ENCODE results near the gene EP400. TPM values are rescaled to one million over a fixed set of nuclear protein-coding genes. Genes with fewer than 3 reads are reported as not detected.
A peak's percentile ranks its signal among the peaks of the same experiment; 100 is the strongest.

EP400 gene
- total and polyA plus RNA-seq, 2 of the 8 experiments (the other 6 are each of a cell fraction or from before 2014, with no cell fraction given), result 13.1 to 69.7 TPM

DNA sequence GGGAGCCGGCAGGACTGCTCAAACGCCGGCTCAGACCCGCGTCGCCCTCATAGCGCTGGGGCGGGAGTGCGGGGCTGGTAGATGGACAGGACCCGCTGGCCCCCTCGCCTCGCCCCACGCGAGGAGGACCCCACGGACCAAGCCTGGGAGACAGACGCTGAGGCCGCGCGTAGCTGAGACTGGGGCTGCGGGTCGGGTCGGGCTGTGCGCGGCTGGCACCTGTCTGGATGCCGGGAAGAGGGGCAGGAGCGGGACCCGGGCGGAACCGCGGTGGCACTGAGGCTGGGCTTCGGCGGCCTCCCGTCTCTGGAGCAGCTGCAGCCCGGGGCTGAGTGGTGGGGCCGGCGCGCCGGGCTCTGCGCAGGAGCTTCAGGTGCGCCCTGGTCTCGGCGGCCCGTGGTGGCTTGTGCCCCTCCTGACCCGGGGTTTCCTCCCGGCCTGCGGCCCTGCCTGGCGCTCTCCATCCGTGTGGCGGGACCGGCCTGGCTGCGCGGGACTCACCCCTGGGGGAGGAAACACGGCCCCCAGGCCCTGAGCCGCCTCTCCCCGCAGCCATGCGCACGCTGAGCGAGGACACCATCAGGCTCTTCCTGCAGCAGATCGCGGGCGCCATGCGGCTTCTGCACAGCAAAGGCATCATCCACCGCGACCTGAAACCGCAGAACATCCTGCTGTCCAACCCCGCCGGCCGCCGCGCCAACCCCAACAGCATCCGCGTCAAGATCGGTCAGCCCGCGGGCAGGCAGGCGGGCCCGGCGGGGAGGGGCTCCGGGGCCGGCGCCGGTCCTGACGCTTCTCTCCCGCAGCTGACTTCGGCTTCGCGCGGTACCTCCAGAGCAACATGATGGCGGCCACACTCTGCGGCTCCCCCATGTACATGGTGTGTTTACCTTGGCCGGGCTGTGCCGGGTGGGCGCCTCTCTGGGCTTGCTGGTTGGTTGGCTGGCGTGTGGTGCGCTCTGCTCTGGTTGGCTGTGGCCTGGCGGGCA is 41.4 kb upstream of the EP400 start:
- Histone ChIP-seq H3K9me3 (ENCODE audit: insufficient read depth in 2 of 2, low read depth in 1 of 2, low read length in 1 of 2) (no peaks in the 10 kb centered on the region), H3K4me1 (replicated peaks in 1 of 4; ENCODE audit: control insufficient read depth in 3 of 4, insufficient read depth in 4 of 4, low read length in 3 of 4) (no peaks in the 10 kb centered on the region), H2BK5ac (ENCODE audit: low read depth, low read length) (no peak overlapping the region), H2AK5ac (ENCODE audit: low read depth, low read length) (no peak overlapping the region), H3K27ac (ENCODE audit: low read depth, low read length) (no peak overlapping the region), H2AFZ (ENCODE audit: low read length) (no peak overlapping the region), H3K18ac (ENCODE audit: extremely low read depth, low read length) (no peak overlapping the region), H4K8ac (ENCODE audit: extremely low read depth, insufficient read depth, low read length) (peak overlapping the region; percentile 79; the same call in 1 of the 2 replicates), H3K4me3 (ENCODE audit: extremely low read depth in 1 of 4, insufficient read depth in 2 of 4, low read depth in 3 of 4, low read length in 4 of 4) (no peak overlapping the region), H3K23ac (ENCODE audit: insufficient read length) (no peak overlapping the region), H2BK20ac (ENCODE audit: low read length) (no peak overlapping the region), H4K20me1 (replicated peaks in 1 of 2; ENCODE audit: control insufficient read depth in 1 of 2, insufficient read depth in 2 of 2, low read length in 2 of 2) (peaks cover 8 to 12% of the 10 kb centered on the region in 2 experiments), H3K36me3 (ENCODE audit: control insufficient read depth in 2 of 4, insufficient read depth in 4 of 4, low read length in 3 of 4) (peaks cover 4 to 47% (median 20%) of the 10 kb centered on the region in 4 experiments; a peak in 6 of 8 replicates), H3K4me2 (ENCODE audit: insufficient read depth in 1 of 2, low read depth in 2 of 2, low read length in 2 of 2) (no peak overlapping the region), H2BK12ac (ENCODE audit: low read depth, low read length) (no peak overlapping the region), H3K79me1 (ENCODE audit: low read depth, low read length) (peaks cover 5% of the 10 kb centered on the region; the same call in 1 of the 2 replicates), H3K23me2 (ENCODE audit: low read depth, low read length) (no peaks in the 10 kb centered on the region), H3K9ac (replicated peaks in 1 of 4; ENCODE audit: extremely low read depth in 1 of 4, low read depth in 3 of 4, low read length in 3 of 4) (no peak overlapping the region), H3K79me2 (ENCODE audit: control insufficient read depth in 1 of 2, insufficient read depth in 2 of 2, low read length in 2 of 2) (peaks cover 0 to 9% of the 10 kb centered on the region in 2 experiments; a peak in 1 of 4 replicates), H2BK15ac (ENCODE audit: low read length) (no peak overlapping the region), H4K5ac (ENCODE audit: insufficient read length, low read depth, low read length) (no peak overlapping the region), H3K27me3 (replicated peaks in 1 of 4; ENCODE audit: control insufficient read depth in 3 of 4, extremely low read depth in 1 of 4, insufficient read depth in 3 of 4, low read length in 3 of 4) (no peaks in the 10 kb centered on the region), H3K56ac (replicated peaks; ENCODE audit: insufficient read length, low read depth, low read length) (no peak overlapping the region), H4K91ac (replicated peaks; ENCODE audit: insufficient read length, low read length) (no peak overlapping the region), H3K4ac (replicated peaks; ENCODE audit: insufficient read length, low read depth, low read length) (no peak overlapping the region), H2BK120ac (replicated peaks; ENCODE audit: low read depth, low read length) (no peak overlapping the region), H3K14ac (ENCODE audit: insufficient read length) (no peak overlapping the region)
- TF ChIP-seq RXRA (IDR thresholded peaks at IDR 0.05; ENCODE audit: insufficient read depth, low read depth, low read length) (no peak), SUZ12 (IDR thresholded peaks at IDR 0.05; ENCODE audit: low read length) (no peak)
- DNase-seq (ENCODE audit: low read depth in 1 of 2, low spot score in 2 of 2), result no peak
- 93% methylated on average over 53 of the region's 96 CpGs; no CpG with 5 or more reads in 1 of the 2 experiments for WGBS, 2 experiments (ENCODE audit: extremely low coverage in 1 of 2, insufficient coverage in 1 of 2, insufficient read length in 1 of 2, insufficient replicate concordance in 2 of 2, low coverage in 1 of 2, low lambda C conversion rate in 2 of 2, missing lambda C conversion rate in 1 of 2)
- POLR2A ChIA-PET (ENCODE audit: partially characterized antibody), result interaction anchor here (0.9 to 6.5 kb wide), 3 partner anchors 13 to 53 kb away, joined by 3 to 27 read pairs (median 6); no protein-coding TSS in a partner anchor
- CTCF ChIA-PET (ENCODE audit: partially characterized antibody), result no interaction called here
- no peak for FAIRE-seq

Data from H1 (cell line).